Ovary (tissue), 3 donors: ENCODE data around the gene ZZZ3.

ENCODE experiments used
- CTCF ChIP-seq, 3 donors: fragments of 450-650 bp in 2 of 3; fragments of 200-600 bp in 1 of 3; IDR thresholded peaks; one replicate each; pipeline versions ENCODE4 v1.5.1 to v1.8.0; 2016 to 2022; ENCODE audit warnings: antibody characterized with exemption in 3 of 3, mild to moderate bottlenecking in 1 of 3
- EP300 ChIP-seq: sonication (generic); formaldehyde crosslinking; IDR thresholded peaks from one replicate; pipeline ENCODE4 v1.6.1; 2017; ENCODE audit warnings: antibody characterized with exemption
- donor health status: DM: no; HTN: no; CAD: no.

GRCh38 chr1:77683160-77684148 is 996 bp upstream of the ZZZ3 start:
- TF ChIP-seq EP300: no peak
- TF ChIP-seq CTCF (IDR thresholded peaks at IDR 0.05): peak; percentile 93 to 96 (median 95)
